ENCODE data around the gene PNPLA2. TPM values are rescaled to one million over a fixed set of nuclear protein-coding genes. Genes with fewer than 3 reads are reported as not detected.

The PNPLA2 gene
- total and polyA plus RNA-seq, 10 of the 15 experiments (the other 5 are each of a cell fraction or from before 2014, with no cell fraction given) = 0.19 to 34.0 (median 8.1) TPM

DNA sequence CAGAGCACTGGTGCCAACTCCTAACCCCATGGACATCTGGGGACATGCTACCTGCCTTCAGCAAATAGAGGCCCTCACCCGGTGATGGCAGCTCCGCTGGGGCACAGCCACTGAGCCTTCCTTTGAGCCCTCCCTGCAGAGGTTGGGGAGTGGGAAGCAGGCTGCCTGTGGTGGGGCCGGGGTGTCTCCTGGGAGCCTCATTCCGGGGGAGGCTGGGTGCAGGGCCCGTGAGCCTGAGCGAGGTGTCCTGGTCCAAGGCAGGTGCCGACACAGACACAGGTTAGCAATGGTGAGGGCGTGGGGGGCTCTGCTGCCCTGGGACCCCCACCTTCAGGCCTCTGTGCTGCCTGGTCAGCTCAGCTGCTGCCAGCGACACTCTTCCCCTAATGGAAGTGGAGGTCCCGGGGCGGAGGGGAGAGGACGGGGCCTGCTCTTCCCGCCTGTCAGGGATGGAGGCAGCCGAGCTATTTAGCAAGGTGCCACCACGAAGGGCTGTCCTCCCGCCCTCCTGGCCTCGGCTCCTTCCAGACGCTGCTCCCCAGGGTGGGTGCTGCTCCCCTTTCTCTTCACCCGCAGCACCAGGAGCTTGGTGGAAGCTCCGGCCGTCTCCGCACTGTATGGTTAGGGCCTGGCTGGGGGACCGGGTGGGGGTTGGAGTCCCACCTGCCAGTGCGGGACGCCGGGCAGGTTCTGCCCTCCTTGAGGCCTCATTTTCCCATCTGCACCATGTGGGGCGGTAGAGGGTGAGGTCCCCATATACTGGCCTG is 35.2 kb downstream of the PNPLA2 start (continued):
- TF ChIP-seq, protein P1, sequence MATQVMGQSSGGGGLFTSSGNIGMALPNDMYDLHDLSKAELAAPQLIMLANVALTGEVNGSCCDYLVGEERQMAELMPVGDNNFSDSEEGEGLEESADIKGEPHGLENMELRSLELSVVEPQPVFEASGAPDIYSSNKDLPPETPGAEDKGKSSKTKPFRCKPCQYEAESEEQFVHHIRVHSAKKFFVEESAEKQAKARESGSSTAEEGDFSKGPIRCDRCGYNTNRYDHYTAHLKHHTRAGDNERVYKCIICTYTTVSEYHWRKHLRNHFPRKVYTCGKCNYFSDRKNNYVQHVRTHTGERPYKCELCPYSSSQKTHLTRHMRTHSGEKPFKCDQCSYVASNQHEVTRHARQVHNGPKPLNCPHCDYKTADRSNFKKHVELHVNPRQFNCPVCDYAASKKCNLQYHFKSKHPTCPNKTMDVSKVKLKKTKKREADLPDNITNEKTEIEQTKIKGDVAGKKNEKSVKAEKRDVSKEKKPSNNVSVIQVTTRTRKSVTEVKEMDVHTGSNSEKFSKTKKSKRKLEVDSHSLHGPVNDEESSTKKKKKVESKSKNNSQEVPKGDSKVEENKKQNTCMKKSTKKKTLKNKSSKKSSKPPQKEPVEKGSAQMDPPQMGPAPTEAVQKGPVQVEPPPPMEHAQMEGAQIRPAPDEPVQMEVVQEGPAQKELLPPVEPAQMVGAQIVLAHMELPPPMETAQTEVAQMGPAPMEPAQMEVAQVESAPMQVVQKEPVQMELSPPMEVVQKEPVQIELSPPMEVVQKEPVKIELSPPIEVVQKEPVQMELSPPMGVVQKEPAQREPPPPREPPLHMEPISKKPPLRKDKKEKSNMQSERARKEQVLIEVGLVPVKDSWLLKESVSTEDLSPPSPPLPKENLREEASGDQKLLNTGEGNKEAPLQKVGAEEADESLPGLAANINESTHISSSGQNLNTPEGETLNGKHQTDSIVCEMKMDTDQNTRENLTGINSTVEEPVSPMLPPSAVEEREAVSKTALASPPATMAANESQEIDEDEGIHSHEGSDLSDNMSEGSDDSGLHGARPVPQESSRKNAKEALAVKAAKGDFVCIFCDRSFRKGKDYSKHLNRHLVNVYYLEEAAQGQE (IDR thresholded peaks at IDR 0.05; ENCODE audit: low read depth, low read length) = no peak
- TF ChIP-seq POU2F2 (IDR thresholded peaks at IDR 0.05; ENCODE audit: borderline replicate concordance, low read depth, low read length) = no peak

DNA sequence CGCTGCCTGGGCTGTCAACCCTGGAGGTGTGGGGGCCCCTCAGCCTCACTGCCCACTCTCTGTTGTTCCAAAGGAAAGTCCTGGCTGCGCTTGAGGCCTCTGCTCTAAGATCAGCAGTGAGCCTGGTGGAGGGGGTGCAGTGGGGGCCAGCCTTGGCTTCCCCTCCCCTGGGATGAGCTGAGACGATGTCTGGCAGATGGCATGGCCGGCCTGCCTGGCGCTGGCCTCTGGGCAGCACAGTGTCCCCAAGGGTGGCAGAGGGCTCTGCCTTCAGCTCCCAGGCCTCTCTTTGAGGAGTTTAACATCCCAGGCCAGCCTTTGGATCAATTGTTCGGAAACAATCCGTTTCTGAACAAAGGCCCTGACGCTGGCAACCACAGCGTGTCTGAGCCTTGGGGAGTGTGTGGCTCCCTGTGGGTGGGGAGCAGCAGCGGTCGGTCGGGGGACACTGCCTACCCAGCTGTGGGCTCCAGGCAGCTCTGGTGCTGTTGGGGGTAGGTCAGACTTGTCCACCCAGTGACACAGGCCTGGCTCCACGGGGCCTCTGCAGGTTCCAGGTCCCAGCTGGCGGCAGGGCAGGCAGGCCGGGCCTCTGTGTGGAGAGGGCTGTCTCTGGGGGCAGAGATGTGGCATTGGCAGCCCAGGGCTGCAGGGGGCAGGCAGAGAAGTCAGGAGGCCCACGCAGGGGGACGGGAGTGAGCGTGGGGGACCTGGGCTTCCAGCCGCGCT is 36.1 kb downstream of the PNPLA2 start:
- no peak for DNase-seq (ENCODE audit: low read depth, low spot score)
- WGBS (ENCODE audit: insufficient coverage, insufficient replicate concordance, low lambda C conversion rate, missing lambda C conversion rate) = 39% methylated on average over 15 of the region's 20 CpGs
- H3K4me2 ChIP-seq (ENCODE audit: control insufficient read depth, insufficient read depth) = no peak overlapping the region
- no peak overlapping the region for H3K4me3 ChIP-seq
- CTCF ChIA-PET = no interaction called here
- H3K9ac ChIP-seq (ENCODE audit: control insufficient read depth, insufficient read depth, low read length) = no peak overlapping the region
- SMC1A ChIA-PET (ENCODE audit: uncharacterized antibody, unreplicated experiment) = no interaction called here
- no peak for FAIRE-seq
- in situ Hi-C loops (cut with MboI) (no loop called here), intact Hi-C loops (cut with micrococcal nuclease; ENCODE audit: unreplicated experiment) (no loop called here)
- ATAC-seq = no peak
- H3K9me3 ChIP-seq (replicated peaks; ENCODE audit: control insufficient read depth, insufficient read depth, low read length) = no peaks in the 10 kb centered on the region
- no peak overlapping the region for H3K27ac ChIP-seq (ENCODE audit: control insufficient read depth, insufficient read depth)
- no TSS peak for BruUV-seq (replicated peaks)
- no peaks in the 10 kb centered on the region for H3K4me1 ChIP-seq (ENCODE audit: control insufficient read depth, insufficient read depth, low read length)
- RAD21 ChIA-PET (ENCODE audit: unreplicated experiment) = no interaction called here
- no peaks in the 10 kb centered on the region for H3K79me2 ChIP-seq (ENCODE audit: control insufficient read depth, insufficient read depth, low read length)
- H3K36me3 ChIP-seq (ENCODE audit: control insufficient read depth in 2 of 2, insufficient read depth in 2 of 2, low read length in 1 of 2) = no peaks in the 10 kb centered on the region
- no peaks in the 10 kb centered on the region for H4K20me1 ChIP-seq (ENCODE audit: control insufficient read depth, insufficient read depth)
- POLR2A ChIA-PET = no interaction called here
- TF ChIP-seq, protein P2, sequence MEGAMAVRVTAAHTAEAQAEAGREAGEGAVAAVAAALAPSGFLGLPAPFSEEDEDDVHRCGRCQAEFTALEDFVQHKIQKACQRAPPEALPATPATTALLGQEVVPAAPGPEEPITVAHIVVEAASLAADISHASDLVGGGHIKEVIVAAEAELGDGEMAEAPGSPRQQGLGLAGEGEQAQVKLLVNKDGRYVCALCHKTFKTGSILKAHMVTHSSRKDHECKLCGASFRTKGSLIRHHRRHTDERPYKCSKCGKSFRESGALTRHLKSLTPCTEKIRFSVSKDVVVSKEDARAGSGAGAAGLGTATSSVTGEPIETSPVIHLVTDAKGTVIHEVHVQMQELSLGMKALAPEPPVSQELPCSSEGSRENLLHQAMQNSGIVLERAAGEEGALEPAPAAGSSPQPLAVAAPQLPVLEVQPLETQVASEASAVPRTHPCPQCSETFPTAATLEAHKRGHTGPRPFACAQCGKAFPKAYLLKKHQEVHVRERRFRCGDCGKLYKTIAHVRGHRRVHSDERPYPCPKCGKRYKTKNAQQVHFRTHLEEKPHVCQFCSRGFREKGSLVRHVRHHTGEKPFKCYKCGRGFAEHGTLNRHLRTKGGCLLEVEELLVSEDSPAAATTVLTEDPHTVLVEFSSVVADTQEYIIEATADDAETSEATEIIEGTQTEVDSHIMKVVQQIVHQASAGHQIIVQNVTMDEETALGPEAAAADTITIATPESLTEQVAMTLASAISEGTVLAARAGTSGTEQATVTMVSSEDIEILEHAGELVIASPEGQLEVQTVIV (IDR thresholded peaks at IDR 0.05; ENCODE audit: borderline replicate concordance, partially characterized antibody) = no peak
- TF ChIP-seq BRCA1 (IDR thresholded peaks at IDR 0.05; ENCODE audit: low read depth, low read length) (no peak), FOS (IDR thresholded peaks at IDR 0.05; ENCODE audit: borderline replicate concordance, extremely low read depth, insufficient read length) (no peak), JUND (IDR thresholded peaks at IDR 0.05; ENCODE audit: low read depth, low read length) (no peak), RCOR1 (conservative IDR thresholded peaks at IDR 0.05; ENCODE audit: low read depth, low read length) (no peak), HDAC2 (IDR thresholded peaks at IDR 0.05) (no peak)
- TF ChIP-seq, protein P3, sequence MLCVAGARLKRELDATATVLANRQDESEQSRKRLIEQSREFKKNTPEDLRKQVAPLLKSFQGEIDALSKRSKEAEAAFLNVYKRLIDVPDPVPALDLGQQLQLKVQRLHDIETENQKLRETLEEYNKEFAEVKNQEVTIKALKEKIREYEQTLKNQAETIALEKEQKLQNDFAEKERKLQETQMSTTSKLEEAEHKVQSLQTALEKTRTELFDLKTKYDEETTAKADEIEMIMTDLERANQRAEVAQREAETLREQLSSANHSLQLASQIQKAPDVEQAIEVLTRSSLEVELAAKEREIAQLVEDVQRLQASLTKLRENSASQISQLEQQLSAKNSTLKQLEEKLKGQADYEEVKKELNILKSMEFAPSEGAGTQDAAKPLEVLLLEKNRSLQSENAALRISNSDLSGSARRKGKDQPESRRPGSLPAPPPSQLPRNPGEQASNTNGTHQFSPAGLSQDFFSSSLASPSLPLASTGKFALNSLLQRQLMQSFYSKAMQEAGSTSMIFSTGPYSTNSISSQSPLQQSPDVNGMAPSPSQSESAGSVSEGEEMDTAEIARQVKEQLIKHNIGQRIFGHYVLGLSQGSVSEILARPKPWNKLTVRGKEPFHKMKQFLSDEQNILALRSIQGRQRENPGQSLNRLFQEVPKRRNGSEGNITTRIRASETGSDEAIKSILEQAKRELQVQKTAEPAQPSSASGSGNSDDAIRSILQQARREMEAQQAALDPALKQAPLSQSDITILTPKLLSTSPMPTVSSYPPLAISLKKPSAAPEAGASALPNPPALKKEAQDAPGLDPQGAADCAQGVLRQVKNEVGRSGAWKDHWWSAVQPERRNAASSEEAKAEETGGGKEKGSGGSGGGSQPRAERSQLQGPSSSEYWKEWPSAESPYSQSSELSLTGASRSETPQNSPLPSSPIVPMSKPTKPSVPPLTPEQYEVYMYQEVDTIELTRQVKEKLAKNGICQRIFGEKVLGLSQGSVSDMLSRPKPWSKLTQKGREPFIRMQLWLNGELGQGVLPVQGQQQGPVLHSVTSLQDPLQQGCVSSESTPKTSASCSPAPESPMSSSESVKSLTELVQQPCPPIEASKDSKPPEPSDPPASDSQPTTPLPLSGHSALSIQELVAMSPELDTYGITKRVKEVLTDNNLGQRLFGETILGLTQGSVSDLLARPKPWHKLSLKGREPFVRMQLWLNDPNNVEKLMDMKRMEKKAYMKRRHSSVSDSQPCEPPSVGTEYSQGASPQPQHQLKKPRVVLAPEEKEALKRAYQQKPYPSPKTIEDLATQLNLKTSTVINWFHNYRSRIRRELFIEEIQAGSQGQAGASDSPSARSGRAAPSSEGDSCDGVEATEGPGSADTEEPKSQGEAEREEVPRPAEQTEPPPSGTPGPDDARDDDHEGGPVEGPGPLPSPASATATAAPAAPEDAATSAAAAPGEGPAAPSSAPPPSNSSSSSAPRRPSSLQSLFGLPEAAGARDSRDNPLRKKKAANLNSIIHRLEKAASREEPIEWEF (IDR thresholded peaks at IDR 0.05; ENCODE audit: insufficient replicate concordance, low read depth, low read length) = no peak
- H3K27me3 ChIP-seq (replicated peaks in 1 of 2; ENCODE audit: control insufficient read depth in 2 of 2, insufficient read depth in 2 of 2, low read length in 1 of 2) = no peaks in the 10 kb centered on the region
- H2AFZ ChIP-seq (ENCODE audit: control insufficient read depth, low read depth, low read length) = no peak overlapping the region

Data from GM12878 (cell line).